ENCODE data around the gene B4GALNT1. TPM values are rescaled to one million over a fixed set of nuclear protein-coding genes. Genes with fewer than 3 reads are reported as not detected.
"Not testable (repeated sequence)": the region's sequence is repeated elsewhere in the genome, so short reads cannot be mapped to it uniquely, and the experiment has no call there.

B4GALNT1 gene
- total RNA-seq (2014; rRNA removed; shearing (Covaris generic)), result 12.4 and 19.8 TPM in 2 replicates

GRCh38 chr12:57632958-57633840, at the start of gene B4GALNT1:
Gene B4GALNT1, minus strand, starts transcription at chr12:57633201. Its CDS starts 1,069 bp downstream, at chr12:57632132.
- in situ Hi-C loops (cut with HindIII; ENCODE audit: low sequenced_read_pairs), result no loop called here
- peak; percentile 84 for DNase-seq (ENCODE audit: low spot score)

GRCh38 chr12:57679697-57680096, 46.7 kb upstream of the B4GALNT1 start:
- DNase-seq (ENCODE audit: low spot score), result no peak
- in situ Hi-C loops (cut with HindIII; ENCODE audit: low sequenced_read_pairs), result no loop called here

GRCh38 chr12:57677947-57678346, 44.9 kb upstream of the B4GALNT1 start:
- DNase-seq (ENCODE audit: low spot score); in situ Hi-C loops (cut with HindIII; ENCODE audit: low sequenced_read_pairs): not testable (repeated sequence)

- DNase-seq (ENCODE audit: low spot score), result no peak
- in situ Hi-C loops (cut with HindIII; ENCODE audit: low sequenced_read_pairs), result no loop called here
These were observed 41.7 kb upstream of the B4GALNT1 start for GRCh38 chr12:57674691-57675090.

GRCh38 chr12:57672801-57673200, 39.8 kb upstream of the B4GALNT1 start:
- no peak for DNase-seq (ENCODE audit: low spot score)
- in situ Hi-C loops (cut with HindIII; ENCODE audit: low sequenced_read_pairs), result no loop called here

- in situ Hi-C loops (cut with HindIII; ENCODE audit: low sequenced_read_pairs); DNase-seq (ENCODE audit: low spot score): not testable (repeated sequence)
These were observed 38.8 kb upstream of the B4GALNT1 start for GRCh38 chr12:57671811-57672210.

- in situ Hi-C loops (cut with HindIII; ENCODE audit: low sequenced_read_pairs); DNase-seq (ENCODE audit: low spot score): not testable (repeated sequence)
These were observed 36.7 kb upstream of the B4GALNT1 start for GRCh38 chr12:57669691-57670090.

GRCh38 chr12:57666897-57667296, 33.9 kb upstream of the B4GALNT1 start:
- in situ Hi-C loops (cut with HindIII; ENCODE audit: low sequenced_read_pairs), result no loop called here
- DNase-seq (ENCODE audit: low spot score), result no peak

- DNase-seq (ENCODE audit: low spot score); in situ Hi-C loops (cut with HindIII; ENCODE audit: low sequenced_read_pairs): not testable (repeated sequence)
These were observed 32.2 kb upstream of the B4GALNT1 start for GRCh38 chr12:57665066-57665820.

GRCh38 chr12:57661376-57661775, 28.4 kb upstream of the B4GALNT1 start:
- DNase-seq (ENCODE audit: low spot score), result no peak
- in situ Hi-C loops (cut with HindIII; ENCODE audit: low sequenced_read_pairs), result no loop called here

- DNase-seq (ENCODE audit: low spot score), result no peak
- in situ Hi-C loops (cut with HindIII; ENCODE audit: low sequenced_read_pairs), result no loop called here
These were observed 25.9 kb upstream of the B4GALNT1 start for GRCh38 chr12:57658890-57659289.

GRCh38 chr12:57657744-57658143, 24.7 kb upstream of the B4GALNT1 start:
- peak; percentile 8 for DNase-seq (ENCODE audit: low spot score)
- in situ Hi-C loops (cut with HindIII; ENCODE audit: low sequenced_read_pairs), result no loop called here

- in situ Hi-C loops (cut with HindIII; ENCODE audit: low sequenced_read_pairs); DNase-seq (ENCODE audit: low spot score): not testable (repeated sequence)
These were observed 23.4 kb upstream of the B4GALNT1 start for GRCh38 chr12:57656408-57656807.

GRCh38 chr12:57655541-57656240, 22.7 kb upstream of the B4GALNT1 start:
- no peak for DNase-seq (ENCODE audit: low spot score)
- in situ Hi-C loops (cut with HindIII; ENCODE audit: low sequenced_read_pairs), result no loop called here

- DNase-seq (ENCODE audit: low spot score), result no peak
- in situ Hi-C loops (cut with HindIII; ENCODE audit: low sequenced_read_pairs), result no loop called here
These were observed 21.0 kb upstream of the B4GALNT1 start for GRCh38 chr12:57654042-57654441.

- DNase-seq (ENCODE audit: low spot score); in situ Hi-C loops (cut with HindIII; ENCODE audit: low sequenced_read_pairs): not testable (repeated sequence)
These were observed 13.7 kb upstream of the B4GALNT1 start for GRCh38 chr12:57646659-57647049.

- DNase-seq (ENCODE audit: low spot score); in situ Hi-C loops (cut with HindIII; ENCODE audit: low sequenced_read_pairs): not testable (repeated sequence)
These were observed 13.1 kb upstream of the B4GALNT1 start for GRCh38 chr12:57645990-57646658.

- no peak for DNase-seq (ENCODE audit: low spot score)
- in situ Hi-C loops (cut with HindIII; ENCODE audit: low sequenced_read_pairs), result no loop called here
These were observed 8.9 kb upstream of the B4GALNT1 start for GRCh38 chr12:57641699-57642442.
